ENCODE measurements around the gene CH25H.

Gene CH25H

DNA sequence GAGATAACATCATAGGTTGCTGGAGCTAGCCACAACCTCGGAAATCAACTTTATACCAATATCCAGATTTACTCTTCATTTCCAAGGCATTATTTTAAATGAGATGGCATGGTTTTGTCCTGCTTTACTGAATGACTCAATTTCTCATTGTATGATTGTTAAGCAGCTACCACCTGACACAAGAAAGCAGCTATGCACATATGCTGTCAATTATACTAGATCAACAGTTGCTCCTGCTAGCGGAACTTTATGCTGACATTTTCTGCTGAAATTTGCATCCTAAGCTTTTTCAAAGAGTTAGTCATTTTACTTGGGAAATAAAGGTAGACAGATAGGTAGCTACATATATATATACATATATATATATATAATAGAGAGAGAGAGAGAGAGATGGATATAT is 8.9 kb upstream of the CH25H start:
- no peak for TF ChIP-seq CTCF (IDR thresholded peaks at IDR 0.05; ENCODE audit: poor library complexity, severe bottlenecking)
- no peak overlapping the region for H3K27ac ChIP-seq (ENCODE audit: poor library complexity, severe bottlenecking)
- no peak overlapping the region for H3K4me3 ChIP-seq (ENCODE audit: severe bottlenecking)
- no peaks in the 10 kb centered on the region for H3K4me1 ChIP-seq (ENCODE audit: insufficient read depth, poor library complexity, severe bottlenecking)
- peaks cover 24% of the 10 kb centered on the region for H3K36me3 ChIP-seq (ENCODE audit: low read depth)
- ATAC-seq (ENCODE audit: low read depth) (no peak), DNase-seq (ENCODE audit: low spot score) (no peak)
- no peaks in the 10 kb centered on the region for H3K9me3 ChIP-seq (ENCODE audit: severe bottlenecking)
- no peaks in the 10 kb centered on the region for H3K27me3 ChIP-seq (ENCODE audit: insufficient read depth, poor library complexity, severe bottlenecking)

- no peak for ATAC-seq (ENCODE audit: low read depth)
- Histone ChIP-seq H3K27ac (ENCODE audit: poor library complexity, severe bottlenecking) (no peak overlapping the region), H3K27me3 (ENCODE audit: insufficient read depth, poor library complexity, severe bottlenecking) (no peaks in the 10 kb centered on the region), H3K4me3 (ENCODE audit: severe bottlenecking) (no peak overlapping the region), H3K4me1 (ENCODE audit: insufficient read depth, poor library complexity, severe bottlenecking) (no peaks in the 10 kb centered on the region), H3K36me3 (ENCODE audit: low read depth) (peaks cover 24% of the 10 kb centered on the region), H3K9me3 (ENCODE audit: severe bottlenecking) (no peaks in the 10 kb centered on the region)
- no peak for DNase-seq (ENCODE audit: low spot score)
- no peak for TF ChIP-seq CTCF (IDR thresholded peaks at IDR 0.05; ENCODE audit: poor library complexity, severe bottlenecking)
These were observed 8.4 kb upstream of the CH25H start for GRCh38 chr10:89215511-89215910.

GRCh38 chr10:89214566-89215165 is 7.5 kb upstream of the CH25H start:
- DNase-seq (ENCODE audit: low spot score) (no peak), ATAC-seq (ENCODE audit: low read depth) (no peak)
- Histone ChIP-seq H3K4me3 (ENCODE audit: severe bottlenecking) (no peak overlapping the region), H3K9me3 (ENCODE audit: severe bottlenecking) (no peaks in the 10 kb centered on the region), H3K4me1 (ENCODE audit: insufficient read depth, poor library complexity, severe bottlenecking) (no peaks in the 10 kb centered on the region), H3K36me3 (ENCODE audit: low read depth) (peaks cover 24% of the 10 kb centered on the region), H3K27ac (ENCODE audit: poor library complexity, severe bottlenecking) (no peak overlapping the region), H3K27me3 (ENCODE audit: insufficient read depth, poor library complexity, severe bottlenecking) (no peaks in the 10 kb centered on the region)
- no peak for TF ChIP-seq CTCF (IDR thresholded peaks at IDR 0.05; ENCODE audit: poor library complexity, severe bottlenecking)

DNA sequence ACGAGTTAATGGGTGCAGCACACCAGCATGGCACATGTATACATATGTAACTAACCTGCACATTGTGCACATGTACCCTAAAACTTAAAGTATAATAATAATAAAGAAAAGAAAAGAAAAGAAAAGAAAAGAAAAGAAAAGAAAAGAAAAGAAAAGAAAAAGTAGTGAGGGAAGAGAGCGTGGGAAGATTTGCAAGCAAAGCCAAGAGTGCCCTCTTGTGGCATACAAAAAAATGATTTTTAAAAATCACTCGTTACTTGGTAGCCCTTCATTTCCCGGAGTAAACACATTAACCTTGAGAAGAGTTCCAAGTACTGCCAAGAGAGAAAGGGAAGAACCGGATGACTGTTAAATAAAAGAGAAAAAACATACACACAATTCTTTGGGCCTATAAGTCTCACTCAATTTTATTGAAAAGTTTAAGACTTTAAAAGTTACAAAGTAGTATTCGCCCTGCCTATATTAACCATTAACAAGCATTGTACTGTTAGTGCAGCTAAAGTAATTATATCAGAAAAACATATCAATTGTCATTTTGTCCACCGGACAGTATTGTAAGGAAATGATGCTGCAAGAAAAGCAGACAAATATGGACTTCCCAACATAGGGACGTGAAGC is 6.2 kb upstream of the CH25H start:
- no peak overlapping the region for H3K4me3 ChIP-seq (ENCODE audit: severe bottlenecking)
- DNase-seq (ENCODE audit: low spot score) (no peak), ATAC-seq (ENCODE audit: low read depth) (no peak)
- peaks cover 21% of the 10 kb centered on the region for H3K36me3 ChIP-seq (ENCODE audit: low read depth)
- TF ChIP-seq CTCF (IDR thresholded peaks at IDR 0.05; ENCODE audit: poor library complexity, severe bottlenecking): peak; percentile 90
- H3K27ac ChIP-seq (ENCODE audit: poor library complexity, severe bottlenecking): no peak overlapping the region
- no peaks in the 10 kb centered on the region for H3K4me1 ChIP-seq (ENCODE audit: insufficient read depth, poor library complexity, severe bottlenecking)
- H3K9me3 ChIP-seq (ENCODE audit: severe bottlenecking): no peaks in the 10 kb centered on the region
- H3K27me3 ChIP-seq (ENCODE audit: insufficient read depth, poor library complexity, severe bottlenecking): peaks cover 9% of the 10 kb centered on the region

DNA sequence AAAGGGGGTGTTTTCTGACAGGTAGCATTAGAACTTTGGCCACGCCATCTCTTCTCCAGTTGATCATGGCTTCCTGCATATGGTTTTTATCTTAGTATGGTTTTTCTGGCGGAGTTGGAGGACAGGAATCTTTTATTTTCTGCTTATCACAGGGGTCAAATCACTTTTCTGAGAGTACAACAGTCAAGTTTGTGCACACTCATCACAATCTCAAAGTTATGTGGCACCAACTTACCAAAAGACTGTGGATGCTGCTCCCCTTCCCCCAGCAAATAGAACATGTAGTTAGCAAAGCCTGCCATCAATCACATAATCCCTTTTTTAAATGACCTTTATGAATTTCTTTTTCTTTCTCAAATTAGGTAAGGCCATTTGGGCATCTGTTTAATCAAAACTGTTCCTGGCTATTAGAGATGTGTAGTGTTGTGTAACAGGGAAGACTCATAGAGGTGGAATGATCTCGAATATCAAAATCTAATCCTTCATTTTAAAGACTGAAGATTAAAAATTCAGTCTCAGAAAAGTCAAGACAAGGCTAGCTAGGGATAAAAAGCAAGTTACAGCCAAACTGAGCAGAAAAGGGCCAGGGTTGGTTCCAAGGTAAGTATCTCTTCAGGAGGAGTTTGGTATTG is 3.8 kb upstream of the CH25H start:
- ATAC-seq (ENCODE audit: low read depth) (no peak), DNase-seq (ENCODE audit: low spot score) (no peak)
- TF ChIP-seq CTCF (IDR thresholded peaks at IDR 0.05; ENCODE audit: poor library complexity, severe bottlenecking): no peak
- H3K27ac ChIP-seq (ENCODE audit: poor library complexity, severe bottlenecking): no peak overlapping the region
- peaks cover 10% of the 10 kb centered on the region; the same call in 1 of the 2 replicates for H3K36me3 ChIP-seq (ENCODE audit: low read depth)
- peaks cover 3% of the 10 kb centered on the region for H3K4me1 ChIP-seq (ENCODE audit: insufficient read depth, poor library complexity, severe bottlenecking)
- peaks cover 33% of the 10 kb centered on the region for H3K27me3 ChIP-seq (ENCODE audit: insufficient read depth, poor library complexity, severe bottlenecking)
- H3K4me3 ChIP-seq (ENCODE audit: severe bottlenecking): no peak overlapping the region
- no peaks in the 10 kb centered on the region for H3K9me3 ChIP-seq (ENCODE audit: severe bottlenecking)

All from RWPE2 (cell line).